Spleen (tissue), 11 donors: Measurements from ENCODE around the gene DDX56. TPM values are rescaled to one million over a fixed set of nuclear protein-coding genes. Genes with fewer than 3 reads are reported as not detected.
A peak's percentile ranks its signal among the peaks of the same experiment; 100 is the strongest.
"Not testable (repeated sequence)": the region's sequence is repeated elsewhere in the genome, so short reads cannot be mapped to it uniquely, and the experiment has no call there.

ENCODE experiments used
- DNase-seq: peaks from one replicate; pipeline ENCODE4 v3.0.0-alpha.2; 2020
- H3K27ac ChIP-seq, 8 donors: fragments of 200-600 bp; sonication (generic) in 7 of 8; 1 replicate in 4 of 8; 2 replicates in 4 of 8; pipeline versions ENCODE4 v1.5.0 to v1.8.0; 2016 to 2021; ENCODE audit warnings: inconsistent platforms in 4 of 8, mild to moderate bottlenecking in 4 of 8, moderate library complexity in 1 of 8
- H3K27me3 ChIP-seq, 7 donors: fragments of 200-600 bp; sonication (generic) in 6 of 7; replicated peaks in 1 of 7; 1 replicate in 4 of 7; 2 replicates in 3 of 7; pipeline versions ENCODE4 v1.5.0 to v1.8.0; 2016 to 2021; ENCODE audit warnings: inconsistent platforms in 3 of 7, mild to moderate bottlenecking in 1 of 7
- H3K36me3 ChIP-seq, 6 donors: fragments of 200-600 bp; sonication (generic) in 5 of 6; 1 replicate in 4 of 6; 2 replicates in 2 of 6; pipeline versions ENCODE4 v1.5.0 to v1.8.0; 2016 to 2021; ENCODE audit warnings: inconsistent platforms in 2 of 6
- H3K4me1 ChIP-seq, 6 donors: fragments of 200-600 bp; sonication (generic) in 5 of 6; 1 replicate in 3 of 6; 2 replicates in 3 of 6; pipeline versions ENCODE4 v1.5.0 to v1.8.0; 2016 to 2021; ENCODE audit warnings: inconsistent platforms in 3 of 6
- H3K4me3 ChIP-seq, 8 donors: fragments of 200-600 bp; sonication (generic) in 7 of 8; 1 replicate in 4 of 8; 2 replicates in 4 of 8; pipeline versions ENCODE4 v1.5.0 to v1.8.0; 2016 to 2021; ENCODE audit warnings: inconsistent platforms in 4 of 8, mild to moderate bottlenecking in 4 of 8, moderate library complexity in 2 of 8
- H3K9me3 ChIP-seq, 8 donors: fragments of 200-600 bp; sonication (generic) in 7 of 8; 1 replicate in 4 of 8; 2 replicates in 4 of 8; pipeline versions ENCODE4 v1.5.0 to v1.8.0; 2016 to 2021; ENCODE audit warnings: inconsistent platforms in 4 of 8
- POLR2A ChIP-seq, 3 donors: fragments of 450-650 bp; IDR thresholded peaks; one replicate each; pipeline ENCODE4 v1.5.1; 2017; ENCODE audit warnings: antibody characterized with exemption in 3 of 3, mild to moderate bottlenecking in 1 of 3
- POLR2AphosphoS5 ChIP-seq, 3 donors: sonication (generic); formaldehyde crosslinking; IDR thresholded peaks; one replicate each; pipeline ENCODE4 v1.5.1; 2017; ENCODE audit warnings: antibody characterized with exemption in 3 of 3
- WGBS, 5 donors: extraction: QIAGEN DNeasy Blood & Tissue Kit in 3 of 5; methylation state at CpG; one replicate each; pipeline versions ENCODE4 v1.1.5 to v1.1.7; 2013 to 2018; 5-methylcytosine and 5-hydroxymethylcytosine counted together
- intact Hi-C: fragments of 100-400 bp; cut with DNase I; formaldehyde crosslinking; loops from one replicate; pipeline ENCODE4 v1.15.0; 2023; ENCODE audit warnings: low total_unique reads
- polyA plus RNA-seq, 3 donors: library from polyadenylated mRNA; stranded (reverse); fragments of 200-250 nt; gene quantifications; one replicate each; pipeline ENCODE4 v1.2.1, GENCODE V29; 2013
- total RNA-seq, 7 donors: library from RNA; depleted of rRNA in 3 of 7; stranded (reverse); fragments of >200 nt in 3 of 7; fragmentation: NEBNext Ultra II Directional in 4 of 7; extraction: Animal tissue kit (Norgen Biotek cat#: 25700) in 4 of 7; gene quantifications; one replicate each; pipeline versions ENCODE4 v1.1.0 to v1.2.1, GENCODE V29; 2016 to 2021
- TF ChIP-seq, protein P1 (sequence below), 11 experiments: fragments of 200-600 bp in 7 of 11; fragments of 450-650 bp in 4 of 11; sonication (generic) in 4 of 11; IDR thresholded peaks in 8 of 11; conservative IDR thresholded peaks in 3 of 11; 1 replicate in 7 of 11; 2 replicates in 4 of 11; pipeline versions ENCODE4 v1.4.0 to v1.8.0; 2016 to 2021; ENCODE audit warnings: antibody characterized with exemption in 11 of 11, inconsistent platforms in 4 of 11, mild to moderate bottlenecking in 1 of 11
- donor health status: healthy with polysubstance abuse.
- donor health status: DM: no; HTN: no; CAD: no; lungs with moderate emphysema.
- donor health status: DM: no; HTN: no; CAD: no.
- donor health status: Bipolar disorder and iron deficiency.
- donor health status: healthy.
- donor health status: DM: no; HTN: no; CAD: no.
- donor health status: DM: yes; HTN: yes; CAD: no.

Gene DDX56
- total and polyA plus RNA-seq, 10 donors: 56.1 to 130 (median 70.0) TPM

DNA sequence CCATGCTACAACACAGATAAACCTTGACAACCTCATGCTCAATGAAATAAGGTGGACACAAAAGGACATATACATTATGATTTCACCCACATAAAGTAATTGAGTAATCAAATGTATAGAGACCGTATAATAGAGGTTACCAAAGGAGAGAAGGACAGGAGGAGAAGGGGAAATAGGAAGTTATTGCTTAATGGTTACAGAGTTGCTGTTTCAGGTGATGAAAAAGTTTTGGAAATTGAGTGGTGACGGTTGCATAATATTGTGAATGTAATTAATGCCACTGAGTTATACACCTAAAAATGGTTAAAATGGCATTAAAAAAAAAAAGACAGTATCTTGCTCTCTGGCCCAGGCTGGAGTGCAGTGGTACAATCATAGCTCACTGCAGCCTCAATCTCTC, 31.2 kb upstream of the DDX56 start:
- TF ChIP-seq POLR2AphosphoS5 (IDR thresholded peaks at IDR 0.05) (no peak), POLR2A (IDR thresholded peaks at IDR 0.05) (no peak)
- TF ChIP-seq, protein P1, sequence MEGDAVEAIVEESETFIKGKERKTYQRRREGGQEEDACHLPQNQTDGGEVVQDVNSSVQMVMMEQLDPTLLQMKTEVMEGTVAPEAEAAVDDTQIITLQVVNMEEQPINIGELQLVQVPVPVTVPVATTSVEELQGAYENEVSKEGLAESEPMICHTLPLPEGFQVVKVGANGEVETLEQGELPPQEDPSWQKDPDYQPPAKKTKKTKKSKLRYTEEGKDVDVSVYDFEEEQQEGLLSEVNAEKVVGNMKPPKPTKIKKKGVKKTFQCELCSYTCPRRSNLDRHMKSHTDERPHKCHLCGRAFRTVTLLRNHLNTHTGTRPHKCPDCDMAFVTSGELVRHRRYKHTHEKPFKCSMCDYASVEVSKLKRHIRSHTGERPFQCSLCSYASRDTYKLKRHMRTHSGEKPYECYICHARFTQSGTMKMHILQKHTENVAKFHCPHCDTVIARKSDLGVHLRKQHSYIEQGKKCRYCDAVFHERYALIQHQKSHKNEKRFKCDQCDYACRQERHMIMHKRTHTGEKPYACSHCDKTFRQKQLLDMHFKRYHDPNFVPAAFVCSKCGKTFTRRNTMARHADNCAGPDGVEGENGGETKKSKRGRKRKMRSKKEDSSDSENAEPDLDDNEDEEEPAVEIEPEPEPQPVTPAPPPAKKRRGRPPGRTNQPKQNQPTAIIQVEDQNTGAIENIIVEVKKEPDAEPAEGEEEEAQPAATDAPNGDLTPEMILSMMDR (IDR thresholded peaks at IDR 0.05 in 8 of 11, conservative IDR thresholded peaks at IDR 0.05 in 3 of 11): no peak
- Histone ChIP-seq H3K4me3 (peak overlapping the region in 1 of 8 donors; percentile 79), H3K4me1 (peaks cover 26 to 48% (median 43%) of the 10 kb centered on the region in 6 donors), H3K36me3 (peaks cover 0 to 7% (median 0%) of the 10 kb centered on the region in 6 donors), H3K27me3 (no peaks in the 10 kb centered on the region), H3K27ac (peak overlapping the region in 6 of 8 donors; percentile 97 to 100 (median 99)), H3K9me3 (no peaks in the 10 kb centered on the region)
- intact Hi-C loops: loop anchor here (10.0 kb wide), 1 partner anchor 140 kb away; the partner anchor contains the start of gene ZMIZ2
- DNase-seq: no peak
- 43 to 71% (median 59%) methylated on average over 2 of the region's 2 CpGs for WGBS, 5 donors

DNA sequence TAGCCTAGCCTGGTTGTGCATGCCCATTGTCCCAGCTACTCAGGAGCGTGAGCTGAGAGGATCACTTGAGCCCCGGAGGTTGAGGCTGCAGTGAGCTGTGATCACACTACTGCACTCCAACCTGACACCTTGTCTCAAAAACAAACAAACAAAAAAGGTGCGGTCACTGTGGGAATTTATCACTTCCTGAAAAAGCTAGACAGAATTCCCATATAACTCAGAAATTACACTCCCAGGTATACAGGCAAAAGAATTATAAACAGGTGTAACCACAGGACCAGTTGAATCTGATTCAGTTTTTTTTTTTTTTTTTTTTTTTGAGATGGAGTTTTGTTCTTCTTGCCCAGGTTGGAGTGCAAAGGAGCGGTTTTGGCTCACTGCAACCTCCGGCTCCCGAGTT, 29.5 kb upstream of the DDX56 start:
- 74 to 86% (median 81%) methylated on average over 6 of the region's 6 CpGs for WGBS, 5 donors
- DNase-seq: no peak
- intact Hi-C loops: loop anchor here (10.0 kb wide), 1 partner anchor 142 kb away; the partner anchor contains the start of gene ZMIZ2

DNA sequence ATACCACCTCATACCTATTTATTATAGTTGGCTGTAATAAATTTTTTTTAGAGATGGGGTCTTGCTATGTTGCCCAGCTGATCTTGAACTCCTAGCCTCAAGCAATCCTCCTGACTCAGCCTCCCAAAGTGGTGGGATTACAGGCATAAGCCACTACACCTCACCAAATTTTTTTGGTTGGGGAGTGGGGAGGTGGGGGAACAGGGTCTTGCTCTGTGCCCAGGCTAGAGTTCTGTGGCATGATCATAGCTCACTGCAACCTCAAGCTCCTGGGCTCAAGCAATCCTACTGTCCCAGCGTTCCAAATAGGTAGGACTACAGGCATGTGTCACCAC, 28.8 kb upstream of the DDX56 start:
- no peaks in the 10 kb centered on the region for H3K36me3 ChIP-seq
- no peaks in the 10 kb centered on the region for H3K9me3 ChIP-seq
- H3K27me3 ChIP-seq: no peaks in the 10 kb centered on the region
- intact Hi-C loops: loop anchor here (10.0 kb wide), 1 partner anchor 142 kb away; the partner anchor contains the start of gene ZMIZ2
- 68 to 90% (median 85%) methylated on average over 1 of the region's 1 CpG for WGBS, 5 donors
- TF ChIP-seq, protein P1 (IDR thresholded peaks at IDR 0.05 in 8 of 11, conservative IDR thresholded peaks at IDR 0.05 in 3 of 11): no peak
- TF ChIP-seq POLR2AphosphoS5 (IDR thresholded peaks at IDR 0.05): no peak
- no peak overlapping the region for H3K27ac ChIP-seq
- H3K4me1 ChIP-seq: peaks cover 9 to 24% (median 19%) of the 10 kb centered on the region in 6 donors
- H3K4me3 ChIP-seq: no peak overlapping the region
- no peak for DNase-seq

More for the DNA sequence above, 29.5 kb upstream of the DDX56 start:
- Histone ChIP-seq H3K36me3 (peaks cover 0 to 5% (median 0%) of the 10 kb centered on the region in 6 donors), H3K27ac (no peak overlapping the region), H3K27me3 (no peaks in the 10 kb centered on the region), H3K4me1 (peaks cover 15 to 30% (median 25%) of the 10 kb centered on the region in 6 donors), H3K9me3 (no peaks in the 10 kb centered on the region), H3K4me3 (no peak overlapping the region)
- TF ChIP-seq POLR2AphosphoS5 (IDR thresholded peaks at IDR 0.05): no peak
- TF ChIP-seq, protein P1 (IDR thresholded peaks at IDR 0.05 in 8 of 11, conservative IDR thresholded peaks at IDR 0.05 in 3 of 11): no peak
- TF ChIP-seq POLR2A (IDR thresholded peaks at IDR 0.05): no peak

DNA sequence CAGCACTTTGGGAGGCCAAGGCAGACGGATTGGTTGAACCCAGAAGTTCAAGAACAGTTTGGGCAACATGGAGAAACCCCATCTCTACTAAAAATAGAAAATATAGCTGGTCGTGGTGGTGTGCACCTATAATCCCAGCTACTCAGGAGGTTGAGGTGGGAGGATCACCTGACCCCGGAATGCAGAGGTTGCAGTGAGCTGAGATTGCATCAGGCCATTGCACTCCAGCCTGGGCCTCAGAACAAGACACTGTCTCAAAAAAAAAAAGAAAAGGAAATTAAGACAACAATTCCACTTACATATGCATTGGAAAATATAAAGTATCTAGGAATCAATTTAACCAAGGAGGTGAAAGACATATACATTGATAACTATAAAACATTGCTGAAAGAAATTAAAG, 25.5 kb upstream of the DDX56 start:
- Histone ChIP-seq H3K36me3 (no peaks in the 10 kb centered on the region), H3K27ac (no peak overlapping the region), H3K4me3 (no peak overlapping the region), H3K4me1 (peaks cover 0 to 5% (median 0%) of the 10 kb centered on the region in 6 donors), H3K9me3 (no peaks in the 10 kb centered on the region), H3K27me3 (no peaks in the 10 kb centered on the region)
- 70 to 86% (median 74%) methylated on average over 3 of the region's 3 CpGs for WGBS, 5 donors
- intact Hi-C loops: no loop called here
- no peak for DNase-seq
- TF ChIP-seq POLR2AphosphoS5 (IDR thresholded peaks at IDR 0.05): no peak
- TF ChIP-seq, protein P1 (IDR thresholded peaks at IDR 0.05 in 8 of 11, conservative IDR thresholded peaks at IDR 0.05 in 3 of 11): no peak
- no peak for TF ChIP-seq POLR2A (IDR thresholded peaks at IDR 0.05)

DNA sequence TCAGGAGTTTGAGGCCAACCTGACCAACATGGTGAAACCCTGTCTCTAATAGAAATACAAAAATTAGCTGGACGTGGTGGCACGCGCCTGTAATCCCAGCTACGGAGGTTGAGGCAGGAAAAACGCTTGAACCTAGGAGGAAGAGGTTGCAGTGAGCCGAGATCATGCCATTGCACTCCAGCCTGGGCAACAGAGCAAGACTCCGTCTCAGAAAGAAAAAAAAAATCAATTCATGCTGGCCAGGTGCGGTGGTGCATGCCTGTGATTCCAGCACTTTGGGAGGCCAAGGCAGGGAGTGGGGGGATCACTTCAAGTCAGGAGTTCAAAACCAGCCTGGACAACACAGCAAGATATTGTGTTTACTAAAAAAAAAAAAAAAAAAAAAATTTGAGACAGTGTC, 23.5 kb upstream of the DDX56 start:
- H3K36me3 ChIP-seq, DNase-seq, H3K27me3 ChIP-seq, H3K4me3 ChIP-seq, H3K4me1 ChIP-seq, H3K9me3 ChIP-seq, intact Hi-C loops, H3K27ac ChIP-seq: not testable (repeated sequence)
- 83 to 96% (median 89%) methylated on average over 8 of the region's 8 CpGs for WGBS, 5 donors
